ENCODE measurements around the gene ZNF678. TPM values are rescaled to one million over a fixed set of nuclear protein-coding genes. Genes with fewer than 3 reads are reported as not detected.

Gene ZNF678
- total and polyA plus RNA-seq, 2 of the 8 experiments (the other 6 are each of a cell fraction or from before 2014, with no cell fraction given): 6.9 to 28.3 TPM

- DNase-seq (ENCODE audit: low read depth in 1 of 2, low spot score in 2 of 2) (no peak), FAIRE-seq (no peak)
- H3K56ac ChIP-seq (replicated peaks; ENCODE audit: insufficient read length, low read depth, low read length): no peak overlapping the region
- no peak for TF ChIP-seq SIN3A (conservative IDR thresholded peaks at IDR 0.05 in 1 of 2, IDR thresholded peaks at IDR 0.05 in 1 of 2; ENCODE audit: low read depth in 1 of 2, low read length in 2 of 2)
- no peak for TF ChIP-seq TCF12 (IDR thresholded peaks at IDR 0.05; ENCODE audit: low read depth, low read length)
- no peak for TF ChIP-seq CHD1 (IDR thresholded peaks at IDR 0.05; ENCODE audit: low read depth, low read length)
- TF ChIP-seq POLR2AphosphoS5 (IDR thresholded peaks at IDR 0.05; ENCODE audit: low read depth, low read length): no peak
- TF ChIP-seq POLR2A (IDR thresholded peaks at IDR 0.05; ENCODE audit: control extremely low read depth in 1 of 2, low read depth in 2 of 2, low read length in 2 of 2): no peak
- no peak for TF ChIP-seq BACH1 (IDR thresholded peaks at IDR 0.05; ENCODE audit: low read length)
- TF ChIP-seq SP1 (IDR thresholded peaks at IDR 0.05; ENCODE audit: low read depth, low read length): no peak
- TF ChIP-seq HDAC2 (IDR thresholded peaks at IDR 0.05; ENCODE audit: borderline replicate concordance in 1 of 2, low read depth in 2 of 2, low read length in 2 of 2): no peak
- no peak for TF ChIP-seq CREB1 (IDR thresholded peaks at IDR 0.05)
- TF ChIP-seq GABPA (IDR thresholded peaks at IDR 0.05; ENCODE audit: borderline replicate concordance, insufficient read depth, low read length): no peak
- TF ChIP-seq KDM5A (IDR thresholded peaks at IDR 0.05; ENCODE audit: low read length): no peak
- TF ChIP-seq SUZ12 (IDR thresholded peaks at IDR 0.05; ENCODE audit: low read length): no peak
- TF ChIP-seq JUN (IDR thresholded peaks at IDR 0.05; ENCODE audit: low read depth, low read length): no peak
- TF ChIP-seq TAF1 (IDR thresholded peaks at IDR 0.05; ENCODE audit: low read depth, low read length): no peak
- no peak for TF ChIP-seq MAFK (IDR thresholded peaks at IDR 0.05; ENCODE audit: low read depth, low read length)
- TF ChIP-seq POU5F1 (IDR thresholded peaks at IDR 0.05; ENCODE audit: low read depth, low read length): no peak
- no peak for TF ChIP-seq SIRT6 (IDR thresholded peaks at IDR 0.05; ENCODE audit: low read length)
- no peaks in the 10 kb centered on the region for H3K79me2 ChIP-seq (ENCODE audit: control insufficient read depth in 1 of 2, insufficient read depth in 2 of 2, low read length in 2 of 2)
- no peak overlapping the region for H2AFZ ChIP-seq (ENCODE audit: low read length)
- no peaks in the 10 kb centered on the region for H3K4me1 ChIP-seq (replicated peaks in 1 of 4; ENCODE audit: control insufficient read depth in 3 of 4, insufficient read depth in 4 of 4, low read length in 3 of 4)
- H2BK15ac ChIP-seq (ENCODE audit: low read length): no peak overlapping the region
- H3K4me2 ChIP-seq (ENCODE audit: insufficient read depth in 1 of 2, low read depth in 2 of 2, low read length in 2 of 2): no peak overlapping the region
- H2BK12ac ChIP-seq (ENCODE audit: low read depth, low read length): no peak overlapping the region
- H4K5ac ChIP-seq (ENCODE audit: insufficient read length, low read depth, low read length): no peak overlapping the region
- no peak overlapping the region for H2AK5ac ChIP-seq (ENCODE audit: low read depth, low read length)
- POLR2A ChIA-PET (ENCODE audit: partially characterized antibody): no interaction called here
- no peak overlapping the region for H3K27ac ChIP-seq (ENCODE audit: low read depth, low read length)
- H3K79me1 ChIP-seq (ENCODE audit: low read depth, low read length): no peaks in the 10 kb centered on the region
- H3K27me3 ChIP-seq (replicated peaks in 1 of 4; ENCODE audit: control insufficient read depth in 3 of 4, extremely low read depth in 1 of 4, insufficient read depth in 3 of 4, low read length in 3 of 4): no peaks in the 10 kb centered on the region
- no peaks in the 10 kb centered on the region for H4K20me1 ChIP-seq (replicated peaks in 1 of 2; ENCODE audit: control insufficient read depth in 1 of 2, insufficient read depth in 2 of 2, low read length in 2 of 2)
- CTCF ChIA-PET (ENCODE audit: partially characterized antibody): interaction anchor here (1.3 kb wide), 2 partner anchors 9 to 10 kb away, joined by 3 to 4 read pairs; no protein-coding TSS in a partner anchor
- H2BK5ac ChIP-seq (ENCODE audit: low read depth, low read length): no peak overlapping the region
- H3K23me2 ChIP-seq (ENCODE audit: low read depth, low read length): no peaks in the 10 kb centered on the region
- no peaks in the 10 kb centered on the region for H3K36me3 ChIP-seq (ENCODE audit: control insufficient read depth in 2 of 4, insufficient read depth in 4 of 4, low read length in 3 of 4)
- H2BK120ac ChIP-seq (replicated peaks; ENCODE audit: low read depth, low read length): no peak overlapping the region
- H3K4ac ChIP-seq (replicated peaks; ENCODE audit: insufficient read length, low read depth, low read length): no peak overlapping the region
- H4K8ac ChIP-seq (ENCODE audit: extremely low read depth, insufficient read depth, low read length): no peak overlapping the region
- H3K23ac ChIP-seq (ENCODE audit: insufficient read length): no peak overlapping the region
- H3K9ac ChIP-seq (replicated peaks in 1 of 4; ENCODE audit: extremely low read depth in 1 of 4, low read depth in 3 of 4, low read length in 3 of 4): no peak overlapping the region
- 88% methylated on average over 2 of the region's 2 CpGs; no CpG with 5 or more reads in 1 of the 2 experiments for WGBS, 2 experiments (ENCODE audit: extremely low coverage in 1 of 2, insufficient coverage in 1 of 2, insufficient read length in 1 of 2, insufficient replicate concordance in 2 of 2, low coverage in 1 of 2, low lambda C conversion rate in 2 of 2, missing lambda C conversion rate in 1 of 2)
- H2BK20ac ChIP-seq (ENCODE audit: low read length): no peak overlapping the region
- no peak overlapping the region for H3K4me3 ChIP-seq (ENCODE audit: extremely low read depth in 1 of 4, insufficient read depth in 2 of 4, low read depth in 3 of 4, low read length in 4 of 4)
- H4K91ac ChIP-seq (replicated peaks; ENCODE audit: insufficient read length, low read length): no peak overlapping the region
- no peak overlapping the region for H3K14ac ChIP-seq (ENCODE audit: insufficient read length)
- peaks cover 4 to 21% of the 10 kb centered on the region in 2 experiments; a peak in 2 of 4 replicates for H3K9me3 ChIP-seq (ENCODE audit: insufficient read depth in 2 of 2, low read depth in 1 of 2, low read length in 1 of 2)
- no peak overlapping the region for H3K18ac ChIP-seq (ENCODE audit: extremely low read depth, low read length)
These were observed 13.5 kb upstream of the ZNF678 start for GRCh38 chr1:227549892-227550291.

All from H1 (cell line).